T-cell (primary cell): Measurements from ENCODE around the gene HOXB2. TPM values are rescaled to one million over a fixed set of nuclear protein-coding genes. Genes with fewer than 3 reads are reported as not detected.

Experiments
- ATAC-seq, 4 experiments: fragments of 200-7000 bp in 3 of 4; fragments of 150-1000 bp in 1 of 4; cut with Tn5 transposase; replicated peaks in 1 of 4; 1 replicate in 3 of 4; 2 replicates in 1 of 4; pipeline ENCODE4 v1.10.0; 2021; ENCODE audit warnings: moderate library complexity in 3 of 4, mild to moderate bottlenecking in 2 of 4, moderate number of reproducible peaks in 1 of 4
- CTCF ChIA-PET, 2 donors: fragments of 300-600 bp; sonication (Branson Sonifier 250); formaldehyde crosslinking; loops; one replicate each; lab custom pipeline; 2022; ENCODE audit warnings: antibody characterized with exemption in 2 of 2; lab: Charles Lee
- POLR2A ChIA-PET, 2 donors: fragments of 300-600 bp; sonication (Branson Sonifier 250); formaldehyde crosslinking; loops; one replicate each; lab custom pipeline; 2022; ENCODE audit warnings: antibody characterized with exemption in 2 of 2; lab: Charles Lee
- DNase-seq, 35 experiments: peaks; one replicate each; pipeline versions ENCODE4 v3.0.0 to v3.0.0-alpha.2; 2013 to 2023
- H3K27ac ChIP-seq: one replicate; pipeline ENCODE4 v1.5.1; 2013; ENCODE audit warnings: low read length
- H3K27me3 ChIP-seq, 2 experiments: replicated peaks in 1 of 2; 1 replicate in 1 of 2; 2 replicates in 1 of 2; pipeline versions ENCODE4 v1.6.1 to v1.7.0; 2013; ENCODE audit warnings: low read length in 1 of 2, mixed read lengths in 1 of 2; ENCODE audit not compliant: control insufficient read depth in 2 of 2, insufficient read depth in 2 of 2; ENCODE audit errors: extremely low read depth in 1 of 2
- H3K36me3 ChIP-seq, 2 donors: 1 replicate in 1 of 2; 2 replicates in 1 of 2; pipeline versions ENCODE4 v1.6.1 to v1.7.0; 2013; ENCODE audit warnings: low read length in 1 of 2; ENCODE audit not compliant: control insufficient read depth in 2 of 2, insufficient read depth in 1 of 2; ENCODE audit errors: extremely low read depth in 1 of 2
- H3K4me1 ChIP-seq, 2 experiments: 1 replicate in 1 of 2; 2 replicates in 1 of 2; pipeline versions ENCODE4 v1.6.1 to v1.7.0; 2013; ENCODE audit warnings: low read length in 2 of 2, mixed read lengths in 1 of 2; ENCODE audit not compliant: insufficient read depth in 2 of 2, control insufficient read depth in 1 of 2; ENCODE audit errors: extremely low read depth in 1 of 2
- H3K4me3 ChIP-seq, 2 donors: 1 replicate in 1 of 2; 2 replicates in 1 of 2; pipeline versions ENCODE4 v1.5.1 to v1.7.0; 2013; ENCODE audit warnings: mild to moderate bottlenecking in 2 of 2, low read length in 1 of 2, moderate library complexity in 1 of 2; ENCODE audit not compliant: control insufficient read depth in 1 of 2; ENCODE audit errors: extremely low read depth in 1 of 2
- H3K9me3 ChIP-seq: 2 replicates; pipeline ENCODE4 v1.7.0; 2013
- H3K27ac Mint-ChIP-seq, 2 donors: one replicate each; pipeline ENCODE4 v1.8.0; 2020 to 2021; ENCODE audit warnings: mild to moderate bottlenecking in 2 of 2, mixed read lengths in 2 of 2
- H3K27me3 Mint-ChIP-seq, 2 donors: one replicate each; pipeline ENCODE4 v1.8.0; 2021 to 2022; ENCODE audit warnings: mixed read lengths in 2 of 2
- H3K36me3 Mint-ChIP-seq: one replicate; pipeline ENCODE4 v1.8.0; 2021; ENCODE audit warnings: mixed read lengths
- H3K4me1 Mint-ChIP-seq, 3 donors: one replicate each; pipeline ENCODE4 v1.8.0; 2020 to 2022; ENCODE audit warnings: mixed read lengths in 3 of 3, mild to moderate bottlenecking in 1 of 3
- H3K4me3 Mint-ChIP-seq, 3 donors: one replicate each; pipeline ENCODE4 v1.8.0; 2020 to 2022; ENCODE audit warnings: mild to moderate bottlenecking in 3 of 3, mixed read lengths in 3 of 3, moderate library complexity in 3 of 3
- H3K9me3 Mint-ChIP-seq, 3 donors: one replicate each; pipeline ENCODE4 v1.8.0; 2020 to 2022; ENCODE audit warnings: mixed read lengths in 3 of 3
- WGBS: methylation state at CpG from one replicate; pipeline ENCODE4 v1.1.5; 2013; ENCODE audit warnings: missing lambda C conversion rate; ENCODE audit not compliant: insufficient coverage; 5-methylcytosine and 5-hydroxymethylcytosine counted together
- total RNA-seq, 35 experiments: library from RNA in 6 of 35; stranded (reverse) in 6 of 35; fragments of 120-200 nt in 1 of 35; gene quantifications; one replicate each; pipeline versions ENCODE4 v1.2.1 to v1.2.4 and lab custom pipeline; 2013 to 2026

Gene HOXB2
- total RNA-seq, 5 donors from 2014 or later (not counting 1 experiment from before 2014, with no cell fraction given), result 12.1 to 37.3 (median 25.6) TPM

DNA sequence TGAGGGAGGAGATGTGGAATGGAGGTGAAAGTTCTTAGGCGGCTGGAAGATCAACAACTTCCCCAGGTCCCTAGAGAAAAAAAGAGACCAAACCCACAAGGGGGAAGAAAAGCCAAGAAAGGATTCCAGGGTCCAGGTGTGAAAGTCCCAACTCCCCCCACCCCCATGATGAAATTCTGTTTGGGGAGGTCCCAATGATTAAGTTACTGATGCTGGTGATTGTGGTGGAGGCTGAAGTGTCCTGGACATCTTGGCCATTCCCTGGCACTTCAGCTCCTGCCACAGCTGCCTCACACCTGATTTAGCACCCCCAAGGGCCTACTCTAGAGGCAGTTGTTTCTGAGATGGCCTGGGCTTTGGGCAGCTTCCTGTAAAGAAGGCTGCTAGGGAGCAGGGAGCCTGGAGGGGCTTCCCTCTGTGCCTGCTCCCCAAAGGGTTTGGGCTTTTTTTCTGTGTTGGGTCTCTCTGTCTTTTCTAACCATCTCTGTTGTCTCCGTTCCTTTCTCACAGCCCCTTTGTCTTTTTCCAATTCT lies 20.2 kb upstream of the HOXB2 start:
- Histone ChIP-seq H3K9me3 (no peaks in the 10 kb centered on the region), H3K36me3 (no peaks in the 10 kb centered on the region), H3K4me3 (no peak overlapping the region), H3K27ac (no peak overlapping the region), H3K27me3 (peaks cover 0 to 35% of the 10 kb centered on the region in 2 experiments), H3K4me1 (peaks cover 2 to 16% of the 10 kb centered on the region in 2 experiments)
- no peak for DNase-seq
- Mint-ChIP-seq H3K27me3 (peaks cover 7 to 26% of the 10 kb centered on the region in 2 donors), H3K27ac (no peak overlapping the region), H3K9me3 (no peaks in the 10 kb centered on the region), H3K36me3 (peaks cover 8% of the 10 kb centered on the region), H3K4me3 (peak overlapping the region in 1 of 3 donors; percentile 34), H3K4me1 (peaks cover 0 to 27% (median 16%) of the 10 kb centered on the region in 3 donors)
- ChIA-PET POLR2A (interaction anchor here in 1 of 2 donors (0.5 kb wide), 1 partner anchor 12 kb away, joined by 3 read pairs; no protein-coding TSS in a partner anchor), CTCF (no interaction called here)
- ATAC-seq, result no peak
- no CpG with 5 or more reads among the region's 2 CpGs for WGBS

- ChIA-PET CTCF (no interaction called here), POLR2A (interaction anchor here in 1 of 2 donors (0.5 kb wide), 1 partner anchor 13 kb away, joined by 3 read pairs; no protein-coding TSS in a partner anchor)
- Histone ChIP-seq H3K9me3 (no peaks in the 10 kb centered on the region), H3K4me1 (peaks cover 2 to 16% of the 10 kb centered on the region in 2 experiments), H3K36me3 (no peaks in the 10 kb centered on the region), H3K4me3 (no peak overlapping the region), H3K27me3 (peaks cover 0 to 39% of the 10 kb centered on the region in 2 experiments), H3K27ac (no peak overlapping the region)
- peak; percentile 40 to 47 (median 44) for ATAC-seq
- WGBS, result 60% methylated on average over 45 of the region's 73 CpGs
- Mint-ChIP-seq H3K4me1 (peaks cover 0 to 27% (median 16%) of the 10 kb centered on the region in 3 donors), H3K36me3 (peaks cover 8% of the 10 kb centered on the region), H3K4me3 (peak overlapping the region in 2 of 3 donors; percentile 34 to 53), H3K9me3 (no peaks in the 10 kb centered on the region), H3K27ac (no peak overlapping the region), H3K27me3 (peaks cover 7 to 20% of the 10 kb centered on the region in 2 donors)
- DNase-seq, result no peak
Measured at GRCh38 chr17:48564188-48565021, 19.5 kb upstream of the HOXB2 start.

DNA sequence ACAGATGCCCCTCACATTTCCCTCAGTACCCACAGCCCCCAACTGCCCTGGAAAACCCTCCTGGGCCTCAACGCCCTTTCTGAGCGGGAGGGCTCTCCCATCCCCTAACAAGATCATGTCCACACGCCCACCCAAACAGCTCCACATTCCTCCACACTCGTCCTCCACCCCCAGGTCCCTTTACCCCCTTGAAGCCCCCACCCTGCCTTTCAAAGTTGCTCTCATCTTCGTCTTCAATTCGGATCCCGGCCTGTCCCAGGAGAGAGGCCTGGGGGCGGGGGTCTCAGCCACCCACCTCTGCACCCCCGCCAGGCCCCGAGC lies 18.9 kb upstream of the HOXB2 start:
- 93% methylated on average over 8 of the region's 10 CpGs for WGBS
- Histone ChIP-seq H3K27ac (no peak overlapping the region), H3K27me3 (peaks cover 0 to 41% of the 10 kb centered on the region in 2 experiments), H3K4me1 (peaks cover 2 to 16% of the 10 kb centered on the region in 2 experiments), H3K9me3 (no peaks in the 10 kb centered on the region), H3K36me3 (no peaks in the 10 kb centered on the region), H3K4me3 (no peak overlapping the region)
- POLR2A ChIA-PET, result no interaction called here
- Mint-ChIP-seq H3K27ac (no peak overlapping the region), H3K27me3 (peaks cover 10 to 16% of the 10 kb centered on the region in 2 donors), H3K4me3 (peak overlapping the region in 1 of 3 donors; percentile 53), H3K36me3 (peaks cover 5% of the 10 kb centered on the region), H3K9me3 (no peaks in the 10 kb centered on the region), H3K4me1 (peaks cover 0 to 24% (median 16%) of the 10 kb centered on the region in 3 donors)
- CTCF ChIA-PET, result no interaction called here
- no peak for DNase-seq
- ATAC-seq, result no peak

- WGBS, result 100% methylated on average over 6 of the region's 6 CpGs
- Mint-ChIP-seq H3K4me3 (peak overlapping the region in 1 of 3 donors; percentile 53), H3K36me3 (peaks cover 5% of the 10 kb centered on the region), H3K9me3 (no peaks in the 10 kb centered on the region), H3K4me1 (peaks cover 0 to 20% (median 12%) of the 10 kb centered on the region in 3 donors), H3K27me3 (peaks cover 13 to 17% of the 10 kb centered on the region in 2 donors), H3K27ac (no peak overlapping the region)
- ChIA-PET CTCF (no interaction called here), POLR2A (interaction anchor here in 1 of 2 donors (0.5 kb wide), 1 partner anchor 1915 kb away, joined by 9 read pairs; no protein-coding TSS in a partner anchor)
- H3K9me3 ChIP-seq, result no peaks in the 10 kb centered on the region
- H3K4me1 ChIP-seq, result peaks cover 2 to 16% of the 10 kb centered on the region in 2 experiments
- peaks cover 0 to 38% of the 10 kb centered on the region in 2 experiments for H3K27me3 ChIP-seq
- DNase-seq, result no peak
- no peak overlapping the region for H3K4me3 ChIP-seq
- H3K27ac ChIP-seq, result no peak overlapping the region
- no peaks in the 10 kb centered on the region for H3K36me3 ChIP-seq
- no peak for ATAC-seq
Measured at GRCh38 chr17:48563385-48563838, 18.5 kb upstream of the HOXB2 start.

DNA sequence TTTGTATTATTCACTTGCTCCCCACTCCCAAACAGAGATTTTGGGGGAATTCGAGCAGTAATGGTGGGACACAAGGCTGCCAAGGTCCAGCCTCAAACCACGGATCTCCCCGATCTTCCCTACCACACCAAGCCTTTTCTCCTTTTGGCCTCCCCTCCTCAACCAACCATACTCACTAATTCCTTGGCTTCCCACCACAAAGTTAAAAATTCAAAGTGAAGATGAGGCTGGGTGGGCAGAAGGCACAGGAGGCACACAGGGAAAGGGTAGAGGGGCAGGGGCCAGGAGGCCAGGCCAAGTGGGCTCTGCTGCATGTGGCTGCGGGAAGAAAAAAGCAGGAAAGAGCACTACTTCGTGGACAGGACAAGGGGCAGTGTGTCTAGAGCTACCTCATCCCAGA lies 18.0 kb upstream of the HOXB2 start:
- H3K36me3 ChIP-seq, result no peaks in the 10 kb centered on the region
- H3K4me1 ChIP-seq, result peaks cover 2 to 16% of the 10 kb centered on the region in 2 experiments
- H3K27me3 Mint-ChIP-seq, result peaks cover 16 to 18% of the 10 kb centered on the region in 2 donors
- WGBS, result 93% methylated on average over 5 of the region's 5 CpGs
- H3K36me3 Mint-ChIP-seq, result peaks cover 3% of the 10 kb centered on the region
- H3K27ac ChIP-seq, result no peak overlapping the region
- no peaks in the 10 kb centered on the region for H3K9me3 ChIP-seq
- ChIA-PET CTCF (no interaction called here), POLR2A (interaction anchor here in 1 of 2 donors (0.5 kb wide), 1 partner anchor 1915 kb away, joined by 9 read pairs; no protein-coding TSS in a partner anchor)
- H3K27me3 ChIP-seq, result peaks cover 0 to 41% of the 10 kb centered on the region in 2 experiments
- ATAC-seq (no peak), DNase-seq (no peak)
- H3K4me1 Mint-ChIP-seq, result peaks cover 0 to 17% (median 10%) of the 10 kb centered on the region in 3 donors
- no peak overlapping the region for H3K27ac Mint-ChIP-seq
- no peak overlapping the region for H3K4me3 Mint-ChIP-seq
- no peak overlapping the region for H3K4me3 ChIP-seq
- no peaks in the 10 kb centered on the region for H3K9me3 Mint-ChIP-seq
